GM21390 (cell line): ENCODE measurements around the gene ETNK1.
"Not testable (repeated sequence)": the region's sequence is repeated elsewhere in the genome, so short reads cannot be mapped to it uniquely, and the experiment has no call there.

Source experiments
- ATAC-seq: cut with Tn5 transposase; IDR thresholded peaks from one replicate; pipeline ENCODE4 v1.9.1; 2021; ENCODE audit not compliant: unreplicated experiment

ETNK1 gene

GRCh38 chr12:22624870-22625761 lies at the start of gene ETNK1:
Gene ETNK1 (plus strand): TSS chr12:22625171. CDS start chr12:22625431, 260 bp downstream.
- ATAC-seq, result peak; percentile 95

- ATAC-seq, result no peak
These were observed 48.9 kb upstream of the ETNK1 start for GRCh38 chr12:22576065-22576464.

- no peak for ATAC-seq
These were observed 48.5 kb upstream of the ETNK1 start for GRCh38 chr12:22576473-22576872.

GRCh38 chr12:22577667-22578066 lies 47.3 kb upstream of the ETNK1 start:
- ATAC-seq, result no peak

- ATAC-seq, result no peak
These were observed 46.6 kb upstream of the ETNK1 start for GRCh38 chr12:22578328-22578727.

GRCh38 chr12:22588817-22589216 lies 36.2 kb upstream of the ETNK1 start:
- no peak for ATAC-seq

- ATAC-seq, result no peak
These were observed 31.1 kb upstream of the ETNK1 start for GRCh38 chr12:22593864-22594263.

- not testable (repeated sequence) for ATAC-seq
These were observed 27.4 kb upstream of the ETNK1 start for GRCh38 chr12:22597539-22597938.

GRCh38 chr12:22598141-22598762 lies 26.7 kb upstream of the ETNK1 start:
- ATAC-seq, result no peak

- no peak for ATAC-seq
These were observed 26.2 kb upstream of the ETNK1 start for GRCh38 chr12:22598763-22599161.

GRCh38 chr12:22600181-22600580 lies 24.8 kb upstream of the ETNK1 start:
- ATAC-seq, result no peak

GRCh38 chr12:22609501-22609900 lies 15.5 kb upstream of the ETNK1 start:
- ATAC-seq, result no peak

GRCh38 chr12:22610131-22610530 lies 14.8 kb upstream of the ETNK1 start:
- no peak for ATAC-seq

GRCh38 chr12:22612822-22613221 lies 12.1 kb upstream of the ETNK1 start:
- not testable (repeated sequence) for ATAC-seq

- no peak for ATAC-seq
These were observed 8.9 kb upstream of the ETNK1 start for GRCh38 chr12:22615963-22616501.

- no peak for ATAC-seq
These were observed 7.3 kb upstream of the ETNK1 start for GRCh38 chr12:22617630-22618029.

GRCh38 chr12:22624548-22624869 lies 462 bp upstream of the ETNK1 start:
- ATAC-seq, result no peak

GRCh38 chr12:22625762-22626294 lies 857 bp downstream of the ETNK1 start:
- ATAC-seq, result peak; percentile 27

- peak; percentile 44 for ATAC-seq
These were observed 1.4 kb downstream of the ETNK1 start for GRCh38 chr12:22626406-22626805.

- no peak for ATAC-seq
These were observed 2.4 kb downstream of the ETNK1 start for GRCh38 chr12:22627371-22627770.

GRCh38 chr12:22628228-22628627 lies 3.3 kb downstream of the ETNK1 start:
- no peak for ATAC-seq
